ENCODE data around the gene SNX25.

GRCh38 chr4:185364886-185365285, 155.5 kb downstream of the SNX25 start:
- TF ChIP-seq, protein P1, sequence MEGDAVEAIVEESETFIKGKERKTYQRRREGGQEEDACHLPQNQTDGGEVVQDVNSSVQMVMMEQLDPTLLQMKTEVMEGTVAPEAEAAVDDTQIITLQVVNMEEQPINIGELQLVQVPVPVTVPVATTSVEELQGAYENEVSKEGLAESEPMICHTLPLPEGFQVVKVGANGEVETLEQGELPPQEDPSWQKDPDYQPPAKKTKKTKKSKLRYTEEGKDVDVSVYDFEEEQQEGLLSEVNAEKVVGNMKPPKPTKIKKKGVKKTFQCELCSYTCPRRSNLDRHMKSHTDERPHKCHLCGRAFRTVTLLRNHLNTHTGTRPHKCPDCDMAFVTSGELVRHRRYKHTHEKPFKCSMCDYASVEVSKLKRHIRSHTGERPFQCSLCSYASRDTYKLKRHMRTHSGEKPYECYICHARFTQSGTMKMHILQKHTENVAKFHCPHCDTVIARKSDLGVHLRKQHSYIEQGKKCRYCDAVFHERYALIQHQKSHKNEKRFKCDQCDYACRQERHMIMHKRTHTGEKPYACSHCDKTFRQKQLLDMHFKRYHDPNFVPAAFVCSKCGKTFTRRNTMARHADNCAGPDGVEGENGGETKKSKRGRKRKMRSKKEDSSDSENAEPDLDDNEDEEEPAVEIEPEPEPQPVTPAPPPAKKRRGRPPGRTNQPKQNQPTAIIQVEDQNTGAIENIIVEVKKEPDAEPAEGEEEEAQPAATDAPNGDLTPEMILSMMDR (IDR thresholded peaks at IDR 0.05) = no peak
- TF ChIP-seq POLR2A (IDR thresholded peaks at IDR 0.05) = no peak
